Endothelial cell of umbilical vein (primary cell): ENCODE results near the gene AHRR. TPM values are rescaled to one million over a fixed set of nuclear protein-coding genes. Genes with fewer than 3 reads are reported as not detected.

Source experiments
- BruUV-seq: library from RNA; stranded (reverse); fragments of 400-500 nt; replicated peaks from 2 replicates; lab custom pipeline; 2021; lab: Mats Ljungman, UMichigan
- CTCF ChIA-PET: fragments of 300-600, 350-600 bp; sonication (Branson Sonifier 250); formaldehyde crosslinking; loops from one replicate; lab custom pipeline; 2021; ENCODE audit warnings: antibody characterized with exemption, inconsistent platforms; lab: Charles Lee
- POLR2A ChIA-PET: fragments of 300-600, 350-600 bp; sonication (Branson Sonifier 250); formaldehyde crosslinking; loops from one replicate; lab custom pipeline; 2021; ENCODE audit warnings: antibody characterized with exemption, inconsistent platforms; lab: Charles Lee
- DNase-seq: peaks from one replicate; pipeline ENCODE4 v3.0.0-alpha.2; 2011; ENCODE audit warnings: low read depth, low spot score
- FAIRE-seq: peaks from 2 replicates; lab custom pipeline; 2011; peaks lifted over from hg19 to GRCh38; lab: Jason Lieb, UNC
- H2AFZ ChIP-seq: 2 replicates; pipeline ENCODE4 v1.6.0; 2012; ENCODE audit warnings: low read depth, low read length, control low read depth, inconsistent platforms
- H3K27ac ChIP-seq: 2 replicates; pipeline ENCODE4 v1.5.1; 2011; ENCODE audit warnings: low read depth, mild to moderate bottlenecking, control low read depth, low read length, moderate library complexity; ENCODE audit not compliant: insufficient read depth
- H3K27me3 ChIP-seq, 2 experiments: 2 replicates each; pipeline versions ENCODE4 v1.6.0 to v1.6.1; 2011; ENCODE audit warnings: low read length in 2 of 2, mixed read lengths in 1 of 2; ENCODE audit not compliant: control insufficient read depth in 2 of 2, insufficient read depth in 2 of 2
- H3K36me3 ChIP-seq, 2 experiments: 2 replicates in 1 of 2; 3 replicates in 1 of 2; pipeline ENCODE4 v1.5.1; 2011; ENCODE audit warnings: low read length in 2 of 2, mild to moderate bottlenecking in 1 of 2, moderate library complexity in 1 of 2; ENCODE audit not compliant: control insufficient read depth in 2 of 2, insufficient read depth in 2 of 2; ENCODE audit errors: extremely low read depth in 1 of 2
- H3K4me1 ChIP-seq: 3 replicates; pipeline ENCODE4 v1.5.1; 2011; ENCODE audit warnings: mild to moderate bottlenecking, low read length; ENCODE audit not compliant: control insufficient read depth, insufficient read depth; ENCODE audit errors: extremely low read depth
- H3K4me2 ChIP-seq: 2 replicates; pipeline ENCODE4 v1.6.1; 2011; ENCODE audit warnings: low read length, control low read depth, mixed read lengths; ENCODE audit not compliant: insufficient read depth
- H3K4me3 ChIP-seq, 3 experiments: fragments of 200-600 bp in 1 of 3; sonication (generic), shearing (Covaris generic) in 1 of 3; replicated peaks in 1 of 3; 2 replicates each; pipeline ENCODE4 v1.5.1; 2011 to 2016; ENCODE audit warnings: control low read depth in 3 of 3, low read length in 3 of 3, mild to moderate bottlenecking in 2 of 3, inconsistent platforms in 1 of 3, low read depth in 1 of 3, moderate library complexity in 1 of 3; ENCODE audit not compliant: insufficient read depth in 1 of 3
- H3K79me2 ChIP-seq: 2 replicates; pipeline ENCODE4 v1.6.0; 2012; ENCODE audit warnings: low read length, inconsistent platforms; ENCODE audit not compliant: control insufficient read depth, insufficient read depth
- H3K9ac ChIP-seq: replicated peaks from 2 replicates; pipeline ENCODE3; 2011; ENCODE audit warnings: low read length, control low read depth; ENCODE audit not compliant: insufficient read depth; ENCODE audit errors: extremely low read depth
- H3K9me1 ChIP-seq: replicated peaks from 3 replicates; pipeline ENCODE4 v1.6.0; 2011; ENCODE audit warnings: mild to moderate bottlenecking, low read length; ENCODE audit not compliant: control insufficient read depth, insufficient read depth; ENCODE audit errors: extremely low read depth
- H3K9me3 ChIP-seq: replicated peaks from 2 replicates; pipeline ENCODE4 v1.5.1; 2012; ENCODE audit warnings: low read length, inconsistent platforms; ENCODE audit not compliant: control insufficient read depth, insufficient read depth
- H4K20me1 ChIP-seq: replicated peaks from 2 replicates; pipeline ENCODE3; 2011; ENCODE audit warnings: mild to moderate bottlenecking, low read length; ENCODE audit not compliant: control insufficient read depth, insufficient read depth; ENCODE audit errors: extremely low read depth
- CTCF ChIP-seq, 2 donors: IDR thresholded peaks; 1 replicate in 1 of 2; 2 replicates in 1 of 2; pipeline ENCODE4 v1.5.1; 2011; ENCODE audit warnings: low read length in 2 of 2, mild to moderate bottlenecking in 2 of 2, moderate library complexity in 2 of 2, control low read depth in 1 of 2, inconsistent platforms in 1 of 2, low read depth in 1 of 2; ENCODE audit not compliant: insufficient read depth in 1 of 2; ENCODE audit errors: extremely low read depth in 1 of 2
- EZH2 ChIP-seq: IDR thresholded peaks from 2 replicates; pipeline ENCODE4 v1.6.1; 2012; ENCODE audit warnings: borderline replicate concordance, low read depth, mild to moderate bottlenecking, moderate library complexity, low read length, inconsistent platforms; ENCODE audit not compliant: severe bottlenecking
- FOS ChIP-seq: IDR thresholded peaks from 2 replicates; pipeline ENCODE4 v1.6.1; 2011; ENCODE audit warnings: mild to moderate bottlenecking, low read length, moderate library complexity, borderline replicate concordance; ENCODE audit not compliant: insufficient read depth
- GATA2 ChIP-seq: IDR thresholded peaks from 2 replicates; pipeline ENCODE4 v1.7.0; 2011; ENCODE audit warnings: low read depth, mild to moderate bottlenecking, moderate library complexity, mixed read lengths, low read length; ENCODE audit not compliant: insufficient read length, insufficient read depth
- JUN ChIP-seq: IDR thresholded peaks from 2 replicates; pipeline ENCODE4 v1.6.1; 2011; ENCODE audit warnings: borderline replicate concordance, low read depth; ENCODE audit not compliant: insufficient read length, insufficient read depth
- MYC ChIP-seq: IDR thresholded peaks from one replicate; pipeline ENCODE4 v1.6.1; 2011; ENCODE audit warnings: mild to moderate bottlenecking, low read depth, low read length
- POLR2A ChIP-seq: IDR thresholded peaks from 2 replicates; pipeline ENCODE4 v1.6.1; 2012; ENCODE audit warnings: low read depth, mild to moderate bottlenecking, control low read depth, low read length
- POLR2AphosphoS5 ChIP-seq: IDR thresholded peaks from 2 replicates; pipeline ENCODE4 v1.6.1; 2012; ENCODE audit warnings: low read depth, mild to moderate bottlenecking, control low read depth, low read length, moderate library complexity; ENCODE audit not compliant: insufficient read depth
- dilution Hi-C: fragments of 300-500 bp; cut with MboI; formaldehyde crosslinking; loops from one replicate; pipeline ENCODE4 v1.15.0; 2019; ENCODE audit warnings: low sequenced_read_pairs; ENCODE audit not compliant: extremely low pct_ligation_motif_present
- intact Hi-C: fragments of 100-400 bp; cut with micrococcal nuclease; formaldehyde crosslinking; loops from one replicate; pipeline ENCODE4 v1.10.0; 2022
- polyA plus RNA-seq, 4 experiments: library from polyadenylated mRNA; depleted of rRNA in 3 of 4; stranded (reverse) in 3 of 4; unstranded in 1 of 4; fragments of >200 nt; gene quantifications; 2 replicates each; pipeline versions ENCODE4 v1.2.1 to v1.2.3, GENCODE V29; 2011 to 2012; ENCODE audit warnings: missing spikeins in 1 of 4
- total RNA-seq: library from RNA; stranded (reverse); gene quantifications from 2 replicates; pipeline ENCODE4 v1.2.3, GENCODE V29; 2021
- TF ChIP-seq, protein P1 (sequence below): IDR thresholded peaks from 2 replicates; pipeline ENCODE4 v1.6.1; 2011; ENCODE audit not compliant: insufficient read depth, insufficient read length

The AHRR gene
- total and polyA plus RNA-seq, 2 donors (not counting 3 experiments of a cell fraction or from before 2014, with no cell fraction given), result 3.1 to 7.3 TPM

- intact Hi-C loops (no loop called here), dilution Hi-C loops (no loop called here)
- DNase-seq, result no peak
- ChIA-PET CTCF (interaction anchor here (0.8 to 1.3 kb wide), 3 partner anchors 8 to 19 kb away, joined by 3 to 5 read pairs (median 4); no protein-coding TSS in a partner anchor), POLR2A (no interaction called here)
- no peaks in the 10 kb centered on the region for H3K36me3 ChIP-seq
- no peak overlapping the region for H2AFZ ChIP-seq
- no peak for FAIRE-seq
- no peaks in the 10 kb centered on the region for H4K20me1 ChIP-seq
- H3K9me1 ChIP-seq, result no peaks in the 10 kb centered on the region
- H3K27me3 ChIP-seq, result no peaks in the 10 kb centered on the region
- H3K9ac ChIP-seq, result no peak overlapping the region
- no peaks in the 10 kb centered on the region for H3K9me3 ChIP-seq
- BruUV-seq, result no TSS peak
- no peak overlapping the region for H3K4me2 ChIP-seq
- H3K4me3 ChIP-seq, result no peak overlapping the region
- peaks cover 6% of the 10 kb centered on the region for H3K4me1 ChIP-seq
- TF ChIP-seq MYC (no peak), EZH2 (no peak), FOS (no peak), POLR2A (no peak), POLR2AphosphoS5 (no peak), CTCF (IDR thresholded peaks at IDR 0.05; ENCODE audit: extremely low read depth in 1 of 2, insufficient read depth in 1 of 2, low read depth in 1 of 2, low read length in 2 of 2) (no peak), GATA2 (no peak), JUN (no peak)
- TF ChIP-seq, protein P1, sequence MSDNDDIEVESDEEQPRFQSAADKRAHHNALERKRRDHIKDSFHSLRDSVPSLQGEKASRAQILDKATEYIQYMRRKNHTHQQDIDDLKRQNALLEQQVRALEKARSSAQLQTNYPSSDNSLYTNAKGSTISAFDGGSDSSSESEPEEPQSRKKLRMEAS, result no peak
- H3K79me2 ChIP-seq, result peaks cover 25% of the 10 kb centered on the region
- H3K27ac ChIP-seq, result no peak overlapping the region
Observed at GRCh38 chr5:335740-336038, 14.2 kb downstream of the AHRR start.
